ENCODE measurements around the gene EFS.

- TF ChIP-seq POLR2AphosphoS5 (IDR thresholded peaks at IDR 0.05; ENCODE audit: low read depth, low read length) = no peak
- TF ChIP-seq REST (IDR thresholded peaks at IDR 0.05; ENCODE audit: insufficient read depth in 1 of 2, low read depth in 2 of 2, low read length in 2 of 2) = no peak
These were observed 41.3 kb upstream of the EFS start for GRCh38 chr14:23406244-23406643.
